IPS-20b (cell line): ENCODE results near the gene JARID2.
"Not testable (repeated sequence)": the region's sequence is repeated elsewhere in the genome, so short reads cannot be mapped to it uniquely, and the experiment has no call there.

Source experiments
- H3K27ac ChIP-seq: one replicate; pipeline ENCODE4 v1.5.1; 2013; ENCODE audit warnings: low read length
- H3K27me3 ChIP-seq: 2 replicates; pipeline ENCODE4 v1.6.1; 2013; ENCODE audit warnings: mild to moderate bottlenecking, low read length, inconsistent platforms; ENCODE audit not compliant: insufficient read depth
- H3K36me3 ChIP-seq: 2 replicates; pipeline ENCODE4 v1.6.1; 2013; ENCODE audit warnings: low read depth, mild to moderate bottlenecking, inconsistent platforms, low read length, moderate library complexity; ENCODE audit not compliant: insufficient read depth
- H3K4me1 ChIP-seq: 2 replicates; pipeline ENCODE4 v1.6.1; 2013; ENCODE audit warnings: mild to moderate bottlenecking, control low read depth, inconsistent platforms, low read length, moderate library complexity; ENCODE audit not compliant: insufficient read depth
- H3K4me3 ChIP-seq: 2 replicates; pipeline ENCODE4 v1.5.1; 2013; ENCODE audit warnings: mild to moderate bottlenecking, low read length, inconsistent platforms
- H3K9ac ChIP-seq: 2 replicates; pipeline ENCODE4 v1.6.1; 2013; ENCODE audit warnings: low read depth, mild to moderate bottlenecking, inconsistent platforms, low read length, moderate library complexity
- H3K9me3 ChIP-seq: 2 replicates; pipeline ENCODE4 v1.6.1; 2013; ENCODE audit warnings: mild to moderate bottlenecking, low read depth, low read length, inconsistent platforms; ENCODE audit not compliant: insufficient read depth

JARID2 gene

GRCh38 chr6:15284743-15285142 is 38.9 kb downstream of the JARID2 start:
- Histone ChIP-seq H3K9ac (no peak overlapping the region), H3K9me3 (no peaks in the 10 kb centered on the region), H3K4me1 (peaks cover 30% of the 10 kb centered on the region), H3K4me3 (no peak overlapping the region), H3K27ac (no peak overlapping the region), H3K36me3 (peaks cover 22% of the 10 kb centered on the region), H3K27me3 (no peaks in the 10 kb centered on the region)

- Histone ChIP-seq H3K4me1 (peaks cover 25% of the 10 kb centered on the region), H3K9me3 (no peaks in the 10 kb centered on the region), H3K36me3 (peaks cover 25% of the 10 kb centered on the region), H3K4me3 (no peak overlapping the region), H3K27me3 (no peaks in the 10 kb centered on the region), H3K27ac (no peak overlapping the region), H3K9ac (no peak overlapping the region)
Measured at GRCh38 chr6:15285682-15286294, 39.9 kb downstream of the JARID2 start.

GRCh38 chr6:15287670-15288375 is 42.0 kb downstream of the JARID2 start:
- Histone ChIP-seq H3K4me1 (peaks cover 28% of the 10 kb centered on the region), H3K9me3 (no peaks in the 10 kb centered on the region), H3K9ac (no peak overlapping the region), H3K27ac (no peak overlapping the region), H3K4me3 (no peak overlapping the region), H3K27me3 (no peaks in the 10 kb centered on the region), H3K36me3 (peaks cover 23% of the 10 kb centered on the region)

- Histone ChIP-seq H3K4me1 (peaks cover 31% of the 10 kb centered on the region), H3K4me3 (no peak overlapping the region)
Measured at GRCh38 chr6:15288856-15289255, 43.0 kb downstream of the JARID2 start.

GRCh38 chr6:15289456-15289855 is 43.6 kb downstream of the JARID2 start:
- not testable (repeated sequence) for H3K4me3 ChIP-seq, H3K9me3 ChIP-seq, H3K27ac ChIP-seq, H3K9ac ChIP-seq, H3K27me3 ChIP-seq
- Histone ChIP-seq H3K4me1 (peaks cover 28% of the 10 kb centered on the region), H3K36me3 (peaks cover 20% of the 10 kb centered on the region; the same call in 1 of the 2 replicates)

More at GRCh38 chr6:15288856-15289255, 43.0 kb downstream of the JARID2 start:
- Histone ChIP-seq H3K27ac (no peak overlapping the region), H3K9me3 (no peaks in the 10 kb centered on the region), H3K9ac (no peak overlapping the region), H3K27me3 (no peaks in the 10 kb centered on the region), H3K36me3 (peaks cover 23% of the 10 kb centered on the region)

- Histone ChIP-seq H3K27ac (no peak overlapping the region), H3K9ac (no peak overlapping the region), H3K36me3 (peaks cover 20% of the 10 kb centered on the region; the same call in 1 of the 2 replicates), H3K4me1 (peaks cover 26% of the 10 kb centered on the region), H3K27me3 (no peaks in the 10 kb centered on the region), H3K9me3 (no peaks in the 10 kb centered on the region), H3K4me3 (no peak overlapping the region)
Measured at GRCh38 chr6:15290067-15290680, 44.3 kb downstream of the JARID2 start.

- Histone ChIP-seq H3K4me1 (peaks cover 26% of the 10 kb centered on the region), H3K27me3 (no peaks in the 10 kb centered on the region), H3K27ac (no peak overlapping the region), H3K9me3 (no peaks in the 10 kb centered on the region), H3K4me3 (no peak overlapping the region), H3K36me3 (peaks cover 20% of the 10 kb centered on the region; the same call in 1 of the 2 replicates), H3K9ac (no peak overlapping the region)
Measured at GRCh38 chr6:15290962-15291704, 45.3 kb downstream of the JARID2 start.

- peaks cover 20% of the 10 kb centered on the region for H3K4me1 ChIP-seq
Measured at GRCh38 chr6:15292721-15293302, 46.9 kb downstream of the JARID2 start.

GRCh38 chr6:15293674-15294073 is 47.8 kb downstream of the JARID2 start:
- Histone ChIP-seq H3K9ac (no peak overlapping the region), H3K27me3 (no peaks in the 10 kb centered on the region), H3K4me1 (peaks cover 13% of the 10 kb centered on the region), H3K36me3 (peaks cover 12% of the 10 kb centered on the region; the same call in 1 of the 2 replicates), H3K27ac (no peak overlapping the region), H3K9me3 (no peaks in the 10 kb centered on the region), H3K4me3 (no peak overlapping the region)

More at GRCh38 chr6:15292721-15293302, 46.9 kb downstream of the JARID2 start:
- no peak overlapping the region for H3K4me3 ChIP-seq
- no peaks in the 10 kb centered on the region for H3K27me3 ChIP-seq
- no peak overlapping the region for H3K9ac ChIP-seq
- H3K9me3 ChIP-seq, result no peaks in the 10 kb centered on the region
- H3K27ac ChIP-seq, result no peak overlapping the region
- peaks cover 14% of the 10 kb centered on the region; the same call in 1 of the 2 replicates for H3K36me3 ChIP-seq

- Histone ChIP-seq H3K27me3 (no peaks in the 10 kb centered on the region), H3K9ac (no peak overlapping the region), H3K36me3 (peaks cover 8% of the 10 kb centered on the region; the same call in 1 of the 2 replicates), H3K9me3 (no peaks in the 10 kb centered on the region), H3K4me3 (no peak overlapping the region), H3K27ac (no peak overlapping the region), H3K4me1 (peaks cover 15% of the 10 kb centered on the region)
Measured at GRCh38 chr6:15294504-15294903, 48.6 kb downstream of the JARID2 start.

GRCh38 chr6:15296249-15296648 is 50.4 kb downstream of the JARID2 start:
- Histone ChIP-seq H3K27ac (no peak overlapping the region), H3K36me3 (peaks cover under 1% of the 10 kb centered on the region; the same call in 1 of the 2 replicates), H3K9me3 (no peaks in the 10 kb centered on the region), H3K4me3 (no peak overlapping the region), H3K27me3 (no peaks in the 10 kb centered on the region), H3K4me1 (peaks cover 25% of the 10 kb centered on the region), H3K9ac (no peak overlapping the region)
